Activated CD8-positive, alpha-beta memory T cell treated with anti-CD3 and anti-CD28 coated beads for 4 hours (primary cell): ENCODE measurements around the gene ASCL2.

Source experiments
- DNase-seq, 2 donors: peaks; one replicate each; pipeline ENCODE4 v3.0.0-alpha.2; 2020; ENCODE audit warnings: low read depth in 2 of 2

ASCL2 gene

GRCh38 chr11:2234963-2235362, 35.4 kb downstream of the ASCL2 start:
- DNase-seq: no peak

GRCh38 chr11:2233693-2234455, 36.5 kb downstream of the ASCL2 start:
- DNase-seq: no peak

GRCh38 chr11:2229713-2230297, 40.6 kb downstream of the ASCL2 start:
- DNase-seq: no peak

- DNase-seq: no peak
These were observed 46.1 kb downstream of the ASCL2 start for GRCh38 chr11:2224254-2224653.

GRCh38 chr11:2223153-2223794, 47.1 kb downstream of the ASCL2 start:
- no peak for DNase-seq

- DNase-seq: no peak
These were observed 47.9 kb downstream of the ASCL2 start for GRCh38 chr11:2222451-2222850.

GRCh38 chr11:2221591-2221990, 48.8 kb downstream of the ASCL2 start:
- DNase-seq: no peak

- DNase-seq: no peak
These were observed 49.4 kb downstream of the ASCL2 start for GRCh38 chr11:2221024-2221423.

GRCh38 chr11:2220173-2220771, 50.1 kb downstream of the ASCL2 start:
- DNase-seq: no peak

GRCh38 chr11:2219318-2220017, 50.9 kb downstream of the ASCL2 start:
- DNase-seq: no peak
